HepG2 (cell line): Measurements from ENCODE around the gene SLC4A7. TPM values are rescaled to one million over a fixed set of nuclear protein-coding genes. Genes with fewer than 3 reads are reported as not detected.

Experiments used
- ARID4A ChIP-seq: sonication (generic); formaldehyde crosslinking; IDR thresholded peaks from 2 replicates; pipeline ENCODE4 v1.5.0; 2020; ENCODE audit warnings: mild to moderate bottlenecking, missing genetic modification reagents, borderline replicate concordance
- EED ChIP-seq: sonication (generic); formaldehyde crosslinking; IDR thresholded peaks from 2 replicates; pipeline ENCODE4 v1.5.0; 2020; ENCODE audit warnings: mild to moderate bottlenecking, missing genetic modification reagents
- FLYWCH1 ChIP-seq: sonication (generic); formaldehyde crosslinking; IDR thresholded peaks from 2 replicates; pipeline ENCODE4 v1.8.1; 2023; ENCODE audit warnings: mild to moderate bottlenecking, missing genetic modification reagents
- GABPB1 ChIP-seq: IDR thresholded peaks from 2 replicates; pipeline ENCODE4 v1.6.1; 2016; ENCODE audit warnings: mild to moderate bottlenecking, missing genetic modification reagents, moderate library complexity, missing compliant biosample characterization
- KAT7 ChIP-seq: IDR thresholded peaks from 2 replicates; pipeline ENCODE4 v1.6.1; 2018; ENCODE audit warnings: borderline replicate concordance, missing compliant biosample characterization
- MAF1 ChIP-seq: sonication (generic); formaldehyde crosslinking; IDR thresholded peaks from 2 replicates; pipeline ENCODE4 v1.5.0; 2020; ENCODE audit warnings: missing genetic modification reagents, borderline replicate concordance
- MNT ChIP-seq: fragments of 450-650 bp; IDR thresholded peaks from 2 replicates; pipeline ENCODE4 v1.6.1; 2016
- SETDB1 ChIP-seq: sonication (generic); formaldehyde crosslinking; IDR thresholded peaks from 2 replicates; pipeline ENCODE4 v1.5.1; 2020; ENCODE audit warnings: missing genetic modification reagents, mild to moderate bottlenecking, borderline replicate concordance
- SMARCC2 ChIP-seq: fragments of 450-650 bp; IDR thresholded peaks from 2 replicates; pipeline ENCODE4 v1.6.1; 2017; ENCODE audit warnings: antibody characterized with exemption, mild to moderate bottlenecking
- SMC3 ChIP-seq: IDR thresholded peaks from 2 replicates; pipeline ENCODE4 v1.6.1; 2011; ENCODE audit warnings: low read length, improper control_type of control experiment
- SP2 ChIP-seq: sonication (generic); formaldehyde crosslinking; IDR thresholded peaks from 2 replicates; pipeline ENCODE4 v1.5.1; 2020; ENCODE audit warnings: mild to moderate bottlenecking, missing genetic modification reagents
- TEAD3 ChIP-seq: optimal IDR thresholded peaks from 2 replicates; pipeline ENCODE3; 2016; ENCODE audit warnings: borderline replicate concordance
- TFDP1 ChIP-seq: IDR thresholded peaks from 2 replicates; pipeline ENCODE4 v1.6.1; 2016; ENCODE audit warnings: missing compliant biosample characterization, missing genetic modification reagents, borderline replicate concordance
- XBP1 ChIP-seq: sonication (generic); formaldehyde crosslinking; IDR thresholded peaks from 2 replicates; pipeline ENCODE4 v1.5.0; 2020; ENCODE audit warnings: missing genetic modification reagents
- ZBTB2 ChIP-seq: sonication (generic); formaldehyde crosslinking; IDR thresholded peaks from 2 replicates; pipeline ENCODE4 v1.8.0; 2022; ENCODE audit warnings: low read depth, missing genetic modification reagents
- ZMYM3 ChIP-seq: sonication (generic); formaldehyde crosslinking; IDR thresholded peaks from 2 replicates; pipeline ENCODE4 v1.5.1; 2020; ENCODE audit warnings: mild to moderate bottlenecking, missing genetic modification reagents
- ZNF503 ChIP-seq: sonication (generic); formaldehyde crosslinking; IDR thresholded peaks from 2 replicates; pipeline ENCODE4 v1.4.0; 2020; ENCODE audit warnings: missing genetic modification reagents
- polyA plus RNA-seq, 8 experiments: library from polyadenylated mRNA; depleted of rRNA in 3 of 8; stranded (reverse) in 7 of 8; unstranded in 1 of 8; fragments of >200 nt; fragmentation: Illumina TruSeq in 4 of 8; extraction: Trizol in 4 of 8; gene quantifications; 2 replicates each; pipeline versions ENCODE4 v1.2.1 to v1.2.3, GENCODE V29; 2011 to 2016; ENCODE audit warnings: low read depth in 4 of 8, missing spikeins in 1 of 8, mixed read lengths in 1 of 8; ENCODE audit not compliant: insufficient read depth in 1 of 8
- total RNA-seq, 5 experiments: library from RNA; depleted of rRNA; stranded (reverse); fragments of >200 nt; fragmentation: Illumina TruSeq; extraction: Trizol; gene quantifications; 2 replicates each; pipeline ENCODE4 v1.2.3, GENCODE V29; 2016; ENCODE audit warnings: low read depth in 1 of 5

SLC4A7 gene
- total and polyA plus RNA-seq, 2 of the 13 experiments (the other 11 are each of a cell fraction or from before 2014, with no cell fraction given), result 16.4 to 43.8 TPM

GRCh38 chr3:27368831-27369607 lies 115.2 kb downstream of the SLC4A7 start, which contains the start of gene NEK10 (continued):
- TF ChIP-seq ARID4A (CRISPR knock-in tag), result peak; percentile 100
- TF ChIP-seq SETDB1 (CRISPR knock-in tag), result no peak
- no peak for TF ChIP-seq ZNF503 (CRISPR knock-in tag)
- TF ChIP-seq ZMYM3 (CRISPR knock-in tag), result no peak
- TF ChIP-seq XBP1 (CRISPR knock-in tag), result no peak
- peak; percentile 49 for TF ChIP-seq MNT
- TF ChIP-seq TFDP1 (CRISPR knock-in tag), result peak; percentile 70; the same call in 1 of the 2 replicates
- peak; percentile 56 for TF ChIP-seq TEAD3 (CRISPR knock-in tag)
- peak; percentile 74 for TF ChIP-seq SP2
- TF ChIP-seq MAF1, result no peak
- no peak for TF ChIP-seq ZBTB2 (CRISPR knock-in tag)
- no peak for TF ChIP-seq SMC3
- peak; percentile 75 for TF ChIP-seq GABPB1 (CRISPR knock-in tag)
- TF ChIP-seq SMARCC2, result no peak
- TF ChIP-seq FLYWCH1 (CRISPR knock-in tag), result no peak
- no peak for TF ChIP-seq EED
- no peak for TF ChIP-seq KAT7 (CRISPR knock-in tag)
